Left forelimb (tissue), 1 donor: ENCODE data around the gene GGPS1.
"Not testable (repeated sequence)": the region's sequence is repeated elsewhere in the genome, so short reads cannot be mapped to it uniquely, and the experiment has no call there.

Source experiments
- DNase-seq: peaks from one replicate; pipeline ENCODE4 v3.0.0-alpha.2; 2018; ENCODE audit warnings: low spot score

GGPS1 gene

DNA sequence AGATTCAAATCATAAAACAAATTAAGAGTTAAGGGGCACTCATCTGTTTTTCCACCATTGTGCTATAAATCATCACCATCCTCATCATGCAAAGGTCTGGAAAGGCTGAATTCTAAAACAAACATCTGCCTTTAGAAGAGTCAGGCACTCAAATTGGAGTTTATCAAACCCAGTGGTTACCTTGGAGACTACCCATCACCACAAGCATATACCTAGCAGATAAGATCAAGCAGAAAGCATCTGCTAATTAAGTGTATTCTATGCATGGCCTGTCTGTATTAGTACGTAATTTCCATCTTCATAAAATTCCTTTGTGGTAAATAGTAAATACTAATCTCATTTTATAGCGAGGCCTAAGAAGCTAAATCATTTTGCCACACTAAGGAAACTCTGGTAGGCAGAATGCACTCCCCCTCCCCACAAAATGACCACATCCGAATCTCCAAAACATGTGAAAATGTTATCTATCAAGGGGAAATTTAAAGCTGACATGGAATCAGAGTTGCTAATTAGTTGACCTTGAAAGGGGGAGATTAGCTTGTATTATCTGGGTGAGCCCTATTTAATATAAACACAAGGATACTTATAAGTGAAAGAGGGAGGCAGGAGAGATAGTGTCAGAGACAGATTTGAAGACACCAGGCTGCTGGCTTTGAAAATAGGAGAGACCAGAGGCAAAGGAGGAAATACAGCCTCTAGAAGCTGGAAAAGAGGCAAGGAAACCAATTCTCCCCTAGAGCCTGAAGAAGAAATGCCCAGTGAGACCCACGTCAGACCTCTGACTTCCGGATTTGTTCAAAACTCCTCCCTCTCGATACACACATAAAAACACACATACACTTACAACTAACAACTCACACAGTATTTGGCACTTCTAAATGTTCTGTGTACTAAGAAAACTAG lies 23.6 kb upstream of the GGPS1 start:
- DNase-seq, result no peak

DNA sequence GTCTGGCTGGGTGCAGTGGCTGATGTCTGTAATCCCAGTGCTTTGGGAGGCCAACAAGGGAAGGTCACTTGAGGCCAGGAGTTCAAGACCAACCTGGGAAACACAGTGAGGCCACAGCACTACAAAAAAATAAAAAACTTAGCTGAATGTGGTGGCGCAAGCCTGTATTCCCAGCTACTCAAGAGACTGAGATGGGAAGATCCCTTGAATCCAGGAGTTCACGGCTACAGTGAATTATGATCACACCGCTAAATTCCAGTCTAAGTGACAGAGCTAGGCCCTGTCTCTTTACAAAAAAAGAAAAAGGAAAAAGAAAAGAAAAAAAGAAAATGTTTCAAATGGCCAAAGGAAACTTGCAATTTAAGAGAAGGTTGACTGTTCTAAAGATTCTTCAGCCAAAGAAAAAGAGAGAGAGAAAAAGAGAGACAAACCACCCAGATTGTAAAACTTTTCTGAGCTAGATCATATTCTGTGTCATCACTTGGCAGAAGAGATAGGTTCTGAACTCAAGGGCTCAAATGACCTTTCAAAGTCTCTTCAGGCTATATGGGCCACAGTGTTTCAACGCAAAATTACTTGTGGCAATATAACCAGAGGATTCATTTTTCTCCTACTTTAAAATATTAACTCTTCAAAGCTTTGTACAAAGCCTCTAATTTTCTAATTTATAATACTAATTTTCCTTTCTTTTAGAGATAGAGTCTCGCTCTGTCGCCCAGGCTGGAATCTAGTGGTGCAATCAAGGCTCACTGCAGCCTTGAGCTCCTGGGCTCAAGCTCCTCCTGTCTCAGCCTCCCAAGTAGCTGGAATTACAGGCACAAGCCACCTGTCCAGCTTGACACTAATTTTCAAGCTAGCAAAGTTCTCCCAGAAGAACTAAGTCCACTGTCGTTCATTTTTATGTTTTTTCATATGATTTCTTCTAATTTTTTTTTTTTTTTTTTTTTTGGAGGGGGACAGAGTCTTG lies 20.9 kb upstream of the GGPS1 start:
- DNase-seq, result no peak

DNA sequence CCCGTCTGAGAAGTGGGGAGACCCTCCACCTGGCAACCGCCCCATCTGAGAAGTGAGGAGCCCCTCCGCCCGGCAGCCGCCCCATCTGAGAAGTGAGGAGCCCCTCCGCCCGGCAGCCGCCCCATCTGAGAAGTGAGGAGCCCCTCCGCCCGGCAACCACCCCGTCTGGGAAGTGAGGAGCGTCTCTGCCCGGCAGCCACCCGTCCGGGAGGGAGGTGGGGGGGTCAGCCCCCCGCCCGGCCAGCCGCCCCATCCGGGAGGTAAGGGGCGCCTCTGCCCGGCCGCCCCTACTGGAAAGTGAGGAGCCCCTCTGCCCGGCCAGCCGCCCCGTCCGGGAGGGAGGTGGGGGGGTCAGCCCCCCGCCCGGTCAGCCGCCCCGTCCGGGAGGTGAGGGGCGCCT lies 19.2 kb upstream of the GGPS1 start:
- not testable (repeated sequence) for DNase-seq

DNA sequence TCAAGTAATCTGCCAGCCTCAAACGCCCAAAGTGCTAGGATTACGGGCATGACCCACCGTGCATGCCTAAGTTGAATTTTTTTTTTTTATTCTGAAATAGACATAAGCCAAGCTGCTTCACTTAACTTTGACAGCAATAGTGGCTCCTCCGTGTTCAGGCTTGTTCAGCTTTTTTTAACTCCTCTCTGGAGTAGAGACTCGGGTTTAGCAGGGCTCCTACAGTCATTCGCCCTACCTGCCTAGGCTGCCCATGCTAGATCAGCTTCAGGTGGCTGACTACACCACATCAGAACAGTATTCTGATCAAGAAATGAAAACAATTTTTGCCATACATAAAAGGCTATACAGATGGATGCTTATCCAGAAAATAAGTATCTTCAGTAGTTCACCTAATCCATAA lies 15.1 kb upstream of the GGPS1 start:
- DNase-seq, result no peak

DNA sequence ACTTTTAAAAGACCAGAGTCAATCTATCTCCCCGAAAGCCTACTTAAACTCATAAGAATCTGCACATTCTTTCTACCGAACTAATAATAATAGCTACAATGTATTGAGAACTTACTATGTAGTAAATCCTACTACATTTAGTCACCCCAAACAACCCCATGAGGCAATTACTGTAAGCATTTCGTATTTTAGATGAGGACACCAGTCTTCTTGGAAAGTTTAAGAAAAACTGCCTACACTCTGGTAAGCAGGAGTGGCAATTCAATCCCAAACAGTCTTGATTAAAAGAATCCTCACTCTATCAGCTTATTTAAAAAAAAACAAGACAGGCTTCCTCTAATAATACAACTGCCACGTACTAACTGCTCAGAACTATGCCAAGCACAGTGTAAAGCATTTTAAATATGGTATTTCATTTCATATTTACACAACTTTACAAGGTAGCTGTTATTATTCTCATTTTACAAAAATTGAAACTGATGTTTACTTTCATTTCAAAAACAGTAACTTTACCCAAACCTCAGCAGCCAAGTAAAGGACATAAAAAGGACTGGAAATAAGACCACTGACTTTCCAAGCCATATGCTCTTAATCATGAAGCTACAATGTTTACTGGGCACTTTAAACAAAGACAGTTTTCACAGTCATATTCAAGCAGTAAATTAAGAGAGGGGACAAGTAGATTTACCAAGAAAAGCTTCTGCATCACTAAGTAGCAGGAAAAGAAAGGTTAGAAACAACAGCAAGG lies 14.3 kb upstream of the GGPS1 start:
- no peak for DNase-seq

DNA sequence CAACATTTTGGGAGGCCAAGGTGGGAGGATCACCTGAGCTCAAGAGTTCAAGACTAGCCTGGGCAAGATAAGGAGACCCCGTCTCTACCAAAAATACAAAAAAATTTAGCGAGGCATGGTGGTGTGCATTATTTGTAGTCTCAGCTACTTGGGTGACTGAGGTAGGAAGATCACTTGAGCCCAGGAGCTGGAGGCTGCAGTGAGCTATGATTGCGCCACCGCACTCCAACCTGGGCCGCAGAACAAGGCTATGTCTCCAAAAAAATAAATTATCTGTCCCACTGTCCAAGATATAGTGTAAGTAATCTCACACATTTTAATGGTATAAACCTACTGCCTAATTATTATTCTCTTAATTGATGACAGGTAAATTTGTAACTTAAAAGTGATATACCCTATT lies 13.2 kb upstream of the GGPS1 start:
- DNase-seq, result no peak

DNA sequence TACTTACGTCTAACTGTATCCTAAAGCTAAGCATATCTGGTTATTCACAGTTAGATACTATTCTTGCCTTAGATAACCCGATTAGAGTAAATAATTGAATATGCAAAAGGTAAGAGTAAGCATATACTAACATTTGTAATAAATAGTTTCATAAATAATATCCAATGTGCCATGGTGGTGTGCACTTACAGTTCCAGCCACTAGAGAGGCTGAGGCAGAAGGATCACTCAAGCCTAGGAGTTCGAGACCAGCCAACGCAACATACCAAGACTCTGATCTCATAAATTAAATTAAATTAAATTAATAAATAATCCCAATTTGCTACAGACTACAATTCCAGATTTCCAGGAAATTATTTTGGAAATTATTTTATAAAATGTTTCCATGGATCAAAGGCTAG lies 12.6 kb upstream of the GGPS1 start:
- DNase-seq, result no peak

DNA sequence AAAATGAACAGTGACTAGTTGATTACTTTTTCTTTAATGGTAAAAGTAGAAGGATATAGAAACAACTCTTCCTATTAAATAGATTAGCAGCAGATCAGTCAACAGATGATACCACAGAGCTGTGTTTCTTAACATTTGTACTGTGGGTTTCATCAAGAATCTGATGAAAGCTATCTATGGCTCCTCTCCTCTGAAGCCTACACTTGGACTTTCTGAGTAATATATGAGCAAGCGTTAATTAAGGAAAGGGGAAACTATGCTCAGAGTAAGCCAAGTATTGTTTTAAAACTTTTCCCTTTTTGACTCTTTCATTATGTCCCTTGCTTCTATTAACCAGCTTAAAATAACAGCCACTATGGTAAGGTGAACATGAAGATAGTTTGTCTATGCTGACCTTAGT lies 11.2 kb upstream of the GGPS1 start:
- no peak for DNase-seq

DNA sequence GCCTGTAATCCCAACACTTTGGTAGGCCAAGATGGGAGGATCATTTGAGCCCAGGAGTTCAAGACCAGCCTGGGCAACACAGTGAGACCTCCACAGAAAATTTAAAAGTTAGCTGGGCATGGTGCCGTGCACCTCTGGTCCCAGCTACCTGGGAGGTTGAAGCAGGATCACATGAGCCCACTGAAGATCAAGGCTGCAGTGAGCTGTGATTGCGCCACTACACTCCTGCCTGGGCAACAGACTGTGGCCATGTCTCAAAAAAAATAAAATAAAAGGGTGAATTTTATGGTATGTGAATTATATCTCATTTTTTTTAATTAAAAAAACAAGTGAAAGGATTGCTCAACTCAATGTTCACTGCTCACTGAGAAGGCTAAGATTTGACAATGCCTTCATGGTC lies 9.1 kb upstream of the GGPS1 start:
- DNase-seq, result no peak

DNA sequence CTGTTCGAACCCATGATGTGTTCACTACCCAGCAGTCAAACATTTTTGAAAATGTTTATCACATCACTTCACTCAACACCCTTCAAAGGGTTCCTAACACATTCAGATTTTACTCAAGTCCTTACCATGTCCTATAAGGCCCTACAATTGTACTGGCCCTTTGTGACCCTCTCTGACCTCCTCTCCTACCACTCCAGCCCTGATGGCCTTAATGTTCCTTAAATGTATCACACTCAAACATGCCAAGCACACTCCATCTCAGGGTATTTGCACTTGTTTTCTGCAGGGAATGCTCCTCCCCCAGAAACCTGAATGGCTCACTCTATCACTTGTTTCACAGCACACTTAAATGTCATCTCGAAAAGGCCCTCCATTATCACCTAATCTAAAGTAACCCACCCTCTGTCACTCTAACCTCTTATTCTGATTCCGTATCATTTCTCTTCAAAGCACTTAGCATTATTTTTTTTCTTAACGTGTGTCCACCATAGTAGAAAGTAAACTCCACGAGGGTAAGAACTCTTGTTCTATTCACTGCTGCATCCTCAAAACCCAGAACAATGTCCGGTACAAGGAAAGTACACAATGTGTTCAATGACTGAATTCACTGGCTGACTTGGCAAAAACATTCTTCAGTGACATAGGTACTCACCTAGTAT lies 7.7 kb upstream of the GGPS1 start:
- DNase-seq, result no peak

DNA sequence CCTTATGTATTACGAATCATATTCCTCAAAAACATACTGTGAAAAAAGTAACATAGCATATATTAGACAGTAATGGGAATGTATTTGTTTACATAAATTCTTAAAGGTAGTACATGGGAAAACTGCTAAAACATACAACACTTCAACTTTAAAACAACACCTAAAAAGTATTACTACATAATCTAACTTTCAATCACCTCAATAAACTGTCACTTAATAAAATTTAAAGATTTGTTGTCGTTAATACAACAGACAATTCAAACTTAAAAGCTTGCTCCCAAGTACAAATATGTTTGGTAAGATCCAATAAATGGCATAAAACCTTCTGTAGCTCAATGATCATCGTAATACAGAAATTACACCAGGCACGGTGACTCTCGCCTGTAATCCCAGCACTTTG lies 4.1 kb upstream of the GGPS1 start:
- DNase-seq, result no peak

DNA sequence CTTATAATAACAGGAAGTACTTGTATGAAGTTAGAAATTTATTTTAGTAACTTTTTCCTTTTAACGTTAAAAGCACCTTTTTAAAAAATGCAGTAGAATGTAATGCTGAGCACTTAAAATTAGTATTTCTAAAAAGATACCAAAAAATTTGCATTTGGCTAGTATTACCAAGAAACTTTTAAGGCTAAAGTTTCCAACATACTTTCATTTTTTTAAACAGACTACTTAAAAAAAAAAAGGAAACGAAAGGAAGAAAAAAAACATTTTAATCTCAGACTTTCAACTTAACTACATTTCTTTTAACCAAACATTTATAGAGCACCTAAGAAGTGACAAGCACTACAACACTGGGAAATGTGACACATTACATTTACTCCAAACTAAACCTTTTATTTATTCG lies 3.2 kb upstream of the GGPS1 start:
- no peak for DNase-seq

DNA sequence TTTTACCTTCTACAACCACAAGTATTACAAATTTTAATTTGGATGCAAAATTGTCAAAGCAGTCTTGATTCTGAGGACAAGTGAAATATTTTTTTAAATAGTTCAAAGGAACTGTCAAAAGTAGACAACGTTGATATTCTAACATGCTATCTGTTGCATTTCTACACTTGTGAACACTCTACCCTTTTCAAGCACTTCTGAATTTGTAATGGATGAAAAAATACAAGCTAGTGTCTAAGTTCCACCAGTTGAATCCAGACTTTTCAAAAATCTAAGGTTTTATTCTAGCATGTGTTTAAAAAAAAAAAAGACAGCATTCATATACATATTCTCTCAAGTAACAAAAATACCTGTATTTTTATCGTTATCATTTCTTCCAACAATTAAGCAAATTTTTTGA lies 2.5 kb upstream of the GGPS1 start:
- DNase-seq, result no peak

DNA sequence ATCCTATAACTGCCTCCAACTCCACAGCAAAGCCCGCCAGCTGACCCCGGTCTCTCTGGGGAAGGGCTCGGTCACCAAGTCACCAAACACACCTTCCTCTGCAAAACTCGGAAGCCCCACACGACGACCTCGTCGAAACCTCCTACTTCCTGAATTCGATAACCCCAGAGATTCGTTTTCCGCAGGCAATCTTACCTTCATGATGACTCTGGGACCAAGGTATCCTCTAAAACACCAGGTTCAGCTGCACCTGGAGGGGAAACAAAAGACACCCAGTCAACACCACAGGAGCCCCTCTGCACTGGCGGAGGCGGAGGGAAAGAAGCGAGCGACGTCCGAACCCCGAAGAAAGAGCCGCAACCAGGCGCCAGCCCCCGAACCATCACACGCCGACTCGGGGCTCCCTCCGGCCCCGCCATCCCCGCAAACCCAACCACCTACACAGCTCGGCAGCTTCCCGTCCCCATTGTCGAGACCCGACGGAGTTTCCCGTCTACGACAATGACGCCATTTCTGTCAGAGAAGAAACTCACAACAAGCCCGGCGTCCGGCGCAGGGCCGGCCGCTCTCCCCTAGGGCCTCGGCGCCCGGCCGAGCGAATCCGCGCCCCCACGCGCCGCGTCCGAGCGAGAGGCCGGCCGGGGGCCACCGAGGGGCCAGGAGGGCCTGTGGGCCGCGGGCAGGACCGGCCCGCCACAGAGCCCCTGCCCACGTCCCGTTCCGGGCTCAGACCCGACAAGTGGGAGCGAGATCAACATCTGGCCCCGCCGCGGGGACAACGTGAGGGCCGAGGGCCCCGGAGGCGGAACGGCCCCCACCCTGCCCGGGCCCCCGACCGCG lies 1.4 kb upstream of the GGPS1 start:
- peak; percentile 76 for DNase-seq

DNA sequence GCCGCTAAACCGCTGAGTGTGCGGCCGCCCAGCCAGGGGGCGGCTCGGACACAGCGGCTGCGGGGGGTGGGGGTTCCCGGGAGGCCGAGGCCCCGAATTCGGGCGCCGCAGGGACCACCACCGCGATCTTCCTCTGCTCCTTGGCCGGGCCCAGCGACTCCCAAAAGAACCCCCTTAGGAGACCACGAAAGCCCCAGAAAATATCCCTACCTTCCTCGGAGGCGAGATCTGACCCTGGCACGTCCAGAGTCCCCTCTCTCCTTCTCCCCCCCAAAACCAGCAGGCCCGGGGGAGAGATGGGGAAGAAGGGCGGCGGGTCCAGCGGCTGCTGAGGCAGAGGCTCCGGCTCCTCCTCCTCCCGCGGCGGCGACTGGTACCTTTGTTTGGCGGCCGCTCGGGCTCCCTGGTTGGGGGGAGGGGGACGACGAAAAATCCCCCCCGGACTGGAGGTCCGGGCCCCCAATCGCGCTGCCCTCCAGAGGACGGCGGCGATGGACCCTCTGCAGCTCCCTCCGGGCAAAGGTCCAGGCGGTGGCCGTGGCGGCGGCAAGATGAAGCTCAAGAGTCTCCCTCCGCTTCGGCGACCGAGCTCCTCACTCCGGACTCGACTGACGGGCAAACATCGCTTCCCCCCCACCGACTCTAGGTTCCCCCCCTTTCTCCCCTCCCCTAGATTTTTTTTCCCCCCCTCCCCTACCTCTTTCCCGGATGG lies 655 bp upstream of the GGPS1 start, which contains the start of gene ARID4B:
Gene ARID4B, minus strand, starts transcription at position 621 of the 712 bp plus-strand sequence. CDS start 1,260 bp downstream, outside the sequence.
- DNase-seq, result peak; percentile 91

DNA sequence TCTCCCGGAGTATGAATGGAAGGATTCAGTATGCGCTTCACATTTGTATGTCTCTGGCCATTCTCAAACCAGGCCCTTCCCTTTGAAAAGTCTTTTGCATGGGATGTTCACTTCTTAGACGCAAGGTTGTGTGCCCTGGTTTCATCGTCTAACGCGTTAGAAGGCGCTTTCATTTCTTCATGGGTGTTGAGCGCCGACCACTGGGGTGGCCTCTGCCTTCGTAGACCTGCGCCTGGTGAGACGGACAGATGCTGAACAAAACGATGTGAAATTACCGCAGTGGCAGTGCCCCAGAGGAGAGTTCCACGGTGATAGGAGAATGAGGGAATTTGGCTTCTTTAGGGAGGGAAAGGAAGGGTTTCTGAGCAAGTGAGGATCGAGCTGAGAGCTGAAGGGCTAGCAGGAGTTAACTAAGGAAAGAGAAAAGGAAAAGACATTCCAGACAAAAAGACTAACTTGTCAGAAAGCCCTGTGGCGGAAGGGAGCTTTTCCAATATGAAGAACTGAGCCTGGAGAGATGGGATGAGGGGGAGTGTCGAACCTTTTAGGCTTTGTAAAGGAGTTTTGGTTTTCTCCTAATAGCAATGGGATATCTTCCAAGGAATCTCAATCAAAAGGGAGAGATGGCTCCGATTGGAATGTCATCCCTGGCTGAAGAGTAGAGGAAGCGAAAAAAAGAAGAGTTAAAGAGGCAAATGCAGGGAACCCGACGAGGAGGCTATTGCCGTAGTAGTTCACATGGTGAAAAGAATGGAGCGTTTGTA lies 951 bp downstream of the GGPS1 start:
- peak; percentile 65 for DNase-seq

DNA sequence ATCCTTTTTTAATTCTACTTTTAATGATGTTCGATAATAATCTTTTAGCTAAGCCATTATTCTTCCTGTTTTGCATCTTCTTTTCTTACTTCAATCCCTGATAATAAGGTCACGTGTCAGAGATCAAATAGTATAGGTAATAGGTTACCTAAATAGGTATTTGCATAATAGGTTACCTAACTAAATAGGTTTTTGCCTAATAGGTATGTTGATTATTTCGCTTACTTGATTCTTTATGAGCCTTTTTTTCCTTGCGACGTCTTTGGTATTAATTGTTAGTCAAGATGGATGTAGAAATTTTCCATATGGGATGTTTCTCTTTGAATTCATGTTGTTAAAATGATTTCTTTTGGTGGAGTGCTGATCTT lies 2.5 kb downstream of the GGPS1 start:
- no peak for DNase-seq

DNA sequence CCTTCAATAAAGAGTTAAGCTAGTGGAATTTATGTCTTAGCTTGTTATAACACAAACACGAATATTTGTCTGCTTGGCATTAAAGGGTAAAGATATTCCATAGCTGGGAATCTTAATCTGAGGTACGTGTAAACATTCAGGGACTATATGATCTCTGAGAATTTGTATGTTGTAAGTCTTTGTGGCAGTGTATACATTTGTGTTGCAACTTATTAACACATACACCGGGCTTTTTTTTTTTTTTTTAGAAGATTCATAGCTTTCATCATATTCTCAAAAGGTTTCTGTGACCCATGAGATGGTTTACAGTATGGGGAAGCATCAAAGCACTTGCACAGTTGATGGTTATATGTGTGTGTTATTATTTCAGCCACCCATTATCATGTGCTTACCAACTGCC lies 3.0 kb downstream of the GGPS1 start:
- no peak for DNase-seq

DNA sequence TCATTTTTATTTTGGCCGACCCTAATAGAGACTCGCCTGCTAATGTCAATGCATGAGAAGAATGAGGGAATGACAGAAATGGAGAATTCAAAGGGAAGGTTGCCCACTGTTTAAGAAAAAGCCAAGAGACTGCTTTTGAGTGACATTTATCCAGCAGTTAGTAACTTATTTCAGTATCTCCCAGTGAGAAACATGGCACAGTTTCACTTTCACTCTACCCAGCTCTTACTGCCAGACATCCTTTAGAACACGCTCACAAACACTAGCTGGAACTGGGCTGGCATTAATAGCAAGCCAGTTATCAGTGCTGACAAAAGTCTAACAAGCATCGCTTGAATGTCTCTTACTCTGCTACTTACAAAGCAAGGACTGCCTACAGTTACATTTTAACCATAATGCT lies 8.5 kb downstream of the GGPS1 start:
- DNase-seq, result no peak
